Activated gamma-delta T cell treated with anti-CD3 and anti-CD28 coated beads, Interleukin-2, amount 50 U/mL, for 16 hours (primary cell): ENCODE measurements around the gene ROMO1.
"Not testable (repeated sequence)": the region's sequence is repeated elsewhere in the genome, so short reads cannot be mapped to it uniquely, and the experiment has no call there.

Experiments used
- DNase-seq: peaks from one replicate; pipeline ENCODE4 v3.0.0-alpha.2; 2020; ENCODE audit warnings: low read depth

Gene ROMO1

DNA sequence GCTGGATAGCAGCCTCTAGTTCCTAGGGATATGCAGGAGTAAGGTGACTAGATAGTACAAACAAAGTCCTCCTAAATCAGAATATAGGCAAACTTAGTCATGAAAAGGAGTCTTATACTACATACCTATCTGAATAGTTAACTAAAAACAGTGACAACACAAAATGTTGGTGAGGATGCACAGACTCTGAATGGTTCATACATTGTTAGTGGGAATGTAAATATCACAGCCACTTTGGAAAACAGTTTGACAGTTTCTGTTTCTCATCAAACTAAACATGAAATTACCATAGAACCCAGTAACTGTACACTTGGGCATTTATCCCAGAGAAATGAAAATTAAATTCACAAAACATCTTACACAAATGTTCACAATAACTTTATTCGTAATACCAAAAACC, 17.2 kb upstream of the ROMO1 start:
- DNase-seq, result no peak

DNA sequence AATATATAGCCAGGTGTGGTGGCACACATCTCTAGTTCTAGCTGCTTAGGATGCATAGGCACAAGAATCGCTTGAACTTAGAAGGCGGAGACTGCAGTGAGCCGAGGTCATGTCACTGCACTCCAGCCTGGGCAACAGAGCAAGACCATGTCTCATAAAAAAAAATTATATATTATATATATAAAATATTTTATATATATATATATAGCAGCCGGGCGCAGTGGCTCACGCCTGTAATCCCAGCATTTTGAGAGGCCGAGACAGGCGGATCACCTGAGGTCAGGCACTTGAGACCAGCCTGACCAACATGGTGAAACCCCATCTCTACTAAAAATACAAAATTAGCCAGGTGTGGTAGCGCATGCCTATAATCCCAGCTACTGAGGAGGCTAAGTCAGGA, 13.8 kb upstream of the ROMO1 start:
- DNase-seq, result not testable (repeated sequence)

DNA sequence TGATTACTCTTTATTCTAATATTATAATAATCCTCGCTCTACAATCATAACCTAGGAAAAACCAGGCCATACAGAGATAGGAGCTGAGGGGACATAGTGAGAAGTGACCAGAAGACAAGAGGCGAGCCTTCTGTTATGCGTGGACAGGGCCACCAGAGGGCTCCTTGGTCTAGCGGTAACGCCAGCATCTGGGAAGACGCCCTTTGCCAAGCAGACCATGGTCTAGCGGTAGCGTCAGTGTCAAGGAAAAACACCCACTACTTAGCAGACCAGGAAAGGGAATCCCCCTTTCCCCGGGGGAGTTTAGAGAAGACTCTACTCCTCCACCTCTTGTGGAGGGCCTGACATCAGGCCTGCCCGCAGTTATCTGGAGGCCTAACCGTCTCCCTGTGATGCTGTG, 12.3 kb upstream of the ROMO1 start:
- DNase-seq, result not testable (repeated sequence)

DNA sequence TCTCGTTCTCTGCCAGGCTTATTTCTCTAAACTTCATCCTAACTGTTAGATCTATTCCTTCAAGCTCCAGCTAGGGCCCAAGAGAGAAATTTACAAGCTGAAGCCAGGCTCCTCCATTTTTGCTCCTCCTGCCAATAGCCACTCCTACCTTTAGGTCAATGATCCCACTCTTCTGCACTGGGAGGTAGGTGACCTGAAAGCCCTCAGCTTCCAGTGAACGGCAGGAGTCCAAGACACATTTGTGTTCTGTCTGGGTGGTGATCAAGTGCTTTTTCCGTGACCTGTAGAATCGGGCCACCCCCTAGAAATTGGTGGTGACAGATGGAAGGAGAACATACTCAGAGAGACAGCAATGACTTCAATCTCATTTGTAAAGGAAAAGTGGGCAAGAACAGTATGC, 8.9 kb upstream of the ROMO1 start:
- no peak for DNase-seq

GRCh38 chr20:35695245-35695749, 3.9 kb upstream of the ROMO1 start:
- no peak for DNase-seq

- DNase-seq, result no peak
Observed at GRCh38 chr20:35695978-35696377, 3.2 kb upstream of the ROMO1 start.

- DNase-seq, result no peak
Observed at GRCh38 chr20:35697696-35698297, 1.4 kb upstream of the ROMO1 start.

DNA sequence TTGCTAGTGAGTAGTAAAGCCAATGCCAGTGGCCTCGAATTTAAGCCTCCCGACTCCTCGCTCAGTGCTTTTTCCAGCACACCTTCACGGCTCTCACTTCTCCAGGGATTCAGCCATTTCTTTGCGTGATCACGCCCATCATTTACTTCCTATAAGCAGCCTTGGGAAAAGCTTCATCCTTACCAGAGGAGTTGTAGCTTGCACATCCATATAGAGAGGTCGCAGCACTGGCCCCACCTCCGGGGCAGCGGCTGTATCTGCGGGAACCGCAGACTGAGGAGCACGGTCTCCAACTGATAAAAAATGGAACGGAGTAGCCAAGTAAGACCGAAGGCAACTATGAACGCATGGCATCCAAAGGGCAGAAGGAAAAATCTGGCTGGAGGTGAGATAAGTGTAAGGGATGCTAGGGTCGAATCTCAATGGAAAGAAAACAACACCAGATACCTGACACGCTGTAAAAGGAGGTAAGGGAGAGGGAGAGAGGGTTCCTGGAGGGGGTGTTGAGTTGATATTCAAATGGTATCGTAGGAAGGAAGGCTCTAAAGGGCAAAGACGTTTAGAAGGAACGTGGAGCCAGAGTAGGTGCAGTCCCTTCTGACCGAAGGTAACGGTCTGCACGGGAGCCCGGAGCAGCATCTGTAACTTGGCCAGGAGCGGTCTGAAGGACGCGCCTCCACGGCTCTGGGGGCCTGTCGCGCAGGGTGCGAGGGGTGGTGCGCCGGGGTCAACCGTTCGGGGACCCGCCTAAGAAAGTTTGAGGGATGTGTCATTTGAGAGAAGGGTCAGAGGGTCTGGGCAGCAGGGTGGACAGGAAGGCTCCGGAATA, 693 bp upstream of the ROMO1 start:
- no peak for DNase-seq

DNA sequence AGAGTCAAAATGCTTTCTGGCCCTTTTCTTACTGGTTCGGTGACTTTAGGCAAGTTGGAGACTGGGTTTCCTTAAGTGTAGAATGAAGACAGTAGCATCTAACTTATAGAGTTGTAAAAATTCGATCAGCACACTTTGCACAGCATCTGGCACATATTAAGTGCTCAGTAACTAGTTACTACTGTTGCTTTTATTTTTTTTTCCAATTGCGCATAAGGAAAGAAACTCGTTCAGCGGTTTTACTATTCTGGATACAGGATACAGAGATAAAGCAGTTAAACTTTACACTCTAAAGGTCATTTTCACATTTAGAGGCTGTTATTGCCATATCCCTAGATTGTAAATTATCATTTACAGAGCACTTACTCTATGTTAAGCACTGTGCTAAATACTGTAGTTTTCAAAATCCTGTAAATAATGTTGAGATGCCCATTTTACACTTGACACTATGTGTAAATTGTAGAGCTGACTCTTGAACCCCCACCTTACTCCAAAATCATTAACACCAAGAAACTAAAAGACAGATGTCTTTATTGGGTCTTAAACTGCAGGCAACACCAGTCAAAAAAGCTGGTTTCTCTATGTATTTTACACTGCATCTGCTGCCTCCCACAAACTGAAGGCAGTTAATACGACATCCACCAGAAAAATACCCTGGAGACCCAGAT, 886 bp downstream of the ROMO1 start:
- no peak for DNase-seq

GRCh38 chr20:35700625-35701148, 1.5 kb downstream of the ROMO1 start:
- no peak for DNase-seq

- DNase-seq, result no peak
Observed at GRCh38 chr20:35702051-35702823, 3.0 kb downstream of the ROMO1 start.

DNA sequence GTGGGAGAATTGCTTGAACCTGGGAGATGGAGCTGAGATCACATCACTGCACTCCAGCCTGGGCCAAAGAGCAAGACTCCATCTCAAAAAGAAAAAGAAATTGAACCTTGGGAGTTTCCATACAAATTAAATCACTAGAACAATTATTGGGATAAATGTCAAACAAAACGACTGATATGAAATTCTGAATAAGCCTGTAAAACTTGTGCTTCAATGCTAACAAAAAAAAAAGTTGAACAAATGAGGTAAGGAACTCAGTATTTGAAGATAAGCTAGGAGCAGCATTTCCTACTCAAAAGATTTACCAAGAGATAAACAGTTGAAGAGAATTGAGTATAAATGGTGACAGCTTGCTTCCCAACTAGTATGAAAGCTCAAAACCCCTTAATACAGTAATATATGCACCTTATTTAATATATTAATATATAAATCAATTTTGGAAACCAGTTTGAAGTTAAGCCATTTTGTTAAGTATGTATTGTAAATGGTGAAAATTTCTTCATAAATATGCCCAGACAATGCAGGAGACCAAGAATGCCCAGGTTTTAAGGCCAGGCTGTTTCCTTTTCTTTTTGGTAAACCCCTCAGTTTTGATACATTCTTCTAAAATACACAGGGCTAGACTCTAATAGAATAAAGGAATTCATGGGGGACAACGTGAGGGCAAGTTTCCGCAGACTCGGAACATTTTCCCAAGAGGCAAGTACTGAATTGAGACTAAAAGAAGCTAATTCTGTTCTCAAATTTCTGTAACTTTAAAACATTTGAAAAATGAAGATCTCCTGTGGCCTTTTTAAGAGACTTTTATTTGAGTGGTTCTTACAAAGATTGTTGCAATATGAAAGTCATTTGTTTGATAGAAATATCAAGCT, 3.9 kb downstream of the ROMO1 start:
- DNase-seq, result no peak

DNA sequence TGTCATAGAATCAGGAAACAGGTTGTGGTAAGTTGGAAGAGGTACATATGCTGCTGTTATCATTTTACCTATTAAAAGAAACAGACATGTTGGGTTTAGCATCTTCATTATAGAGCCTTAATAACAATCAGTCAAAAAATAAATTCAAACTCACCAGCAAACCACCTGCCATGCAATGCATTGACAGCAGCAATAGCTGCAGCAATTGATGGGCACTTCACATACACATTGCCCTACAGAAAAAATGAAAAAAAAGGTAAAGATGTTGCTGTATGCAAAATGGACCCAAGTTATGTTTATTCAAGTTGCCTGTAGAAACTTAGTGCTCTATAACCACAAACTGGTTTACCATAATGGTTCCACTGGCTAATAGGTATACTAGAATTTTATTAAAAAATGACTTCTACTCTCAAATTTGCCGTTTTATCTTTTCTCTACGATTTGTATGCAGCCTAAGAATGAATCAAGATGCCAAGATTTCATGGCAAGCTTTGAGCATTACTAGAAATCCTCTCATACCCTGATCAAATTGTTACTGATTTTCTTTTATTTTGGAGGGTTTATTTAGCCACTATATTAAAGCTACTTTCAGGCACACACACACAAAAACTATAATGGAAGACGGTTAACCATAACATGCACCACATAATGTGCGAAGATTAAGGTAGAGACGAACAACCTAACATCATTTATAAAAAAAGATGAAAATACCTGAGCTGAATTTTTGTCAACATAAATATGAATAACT, 5.5 kb downstream of the ROMO1 start:
- DNase-seq, result no peak

GRCh38 chr20:35705894-35706293, 6.7 kb downstream of the ROMO1 start:
- not testable (repeated sequence) for DNase-seq

DNA sequence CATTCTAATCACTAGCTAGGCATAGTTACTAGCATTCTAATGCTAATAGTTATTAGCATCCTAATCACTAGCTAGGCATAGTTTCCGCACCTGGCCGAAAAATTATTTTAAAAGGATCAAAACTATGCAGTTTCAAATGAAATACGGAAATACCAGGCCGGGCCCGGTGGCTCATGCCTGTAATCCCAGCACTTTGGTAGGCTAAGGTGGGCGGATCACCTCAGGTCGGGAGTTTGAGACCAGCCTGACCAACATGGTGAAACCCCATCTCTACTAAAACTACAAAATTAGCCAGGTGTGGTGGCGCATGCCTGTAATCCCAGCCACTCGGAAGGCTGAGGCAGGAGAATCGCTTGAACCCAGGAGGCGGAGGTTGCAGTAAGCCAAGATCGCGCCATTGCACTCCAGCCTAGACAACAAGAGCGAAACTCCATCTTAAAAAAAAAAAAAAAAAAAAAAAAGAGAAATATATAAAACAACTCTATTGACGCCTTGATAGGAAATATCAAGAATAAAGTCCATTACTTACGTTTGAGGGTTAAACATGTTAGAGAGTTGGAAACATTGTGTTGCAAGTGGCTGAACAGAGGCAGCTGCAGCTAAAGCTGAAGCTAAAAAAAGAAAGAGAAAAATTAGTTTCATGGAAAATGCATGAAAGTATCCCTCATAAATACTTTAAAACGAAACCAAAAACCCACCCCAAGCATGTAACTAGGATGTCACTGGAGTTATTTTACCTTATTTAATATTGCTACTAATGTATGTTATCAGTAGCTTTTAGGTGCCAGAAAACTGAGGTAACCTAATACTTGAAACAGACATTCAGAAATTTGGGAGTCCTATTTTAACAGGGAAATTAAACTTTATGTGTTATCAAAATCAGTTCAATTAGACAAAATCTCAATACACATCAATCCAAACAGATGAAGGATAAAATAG, 7.7 kb downstream of the ROMO1 start:
- not testable (repeated sequence) for DNase-seq

- DNase-seq, result no peak
Observed at GRCh38 chr20:35708502-35708901, 9.3 kb downstream of the ROMO1 start.

- DNase-seq, result no peak
Observed at GRCh38 chr20:35709259-35709658, 10.1 kb downstream of the ROMO1 start.

DNA sequence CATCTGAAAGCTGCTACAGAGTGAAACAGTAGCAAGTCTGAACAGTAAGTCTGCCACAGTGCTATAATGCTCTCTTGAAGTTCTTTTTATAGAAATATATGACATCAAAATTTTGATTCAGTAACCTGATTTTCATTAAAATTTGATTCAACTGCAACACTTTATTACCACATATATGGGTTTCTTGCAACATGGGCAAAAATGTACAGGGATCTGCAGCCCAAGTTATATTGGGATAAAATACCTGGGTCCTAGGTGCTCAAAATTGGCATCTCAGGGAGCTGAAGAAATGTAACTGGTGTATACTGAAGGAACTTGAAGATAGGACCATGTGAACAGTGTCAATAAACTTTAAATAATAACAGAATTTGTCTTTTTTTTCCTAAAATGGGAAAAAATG, 10.8 kb downstream of the ROMO1 start:
- DNase-seq, result no peak
